Stimulated activated naive CD8-positive, alpha-beta T cell treated with anti-CD3 and anti-CD28 coated beads, Interleukin-15, Interleukin-2, amounts not matched to agents 100 ng/mL and 50 ng/mL, for 24 hours (primary cell): Measurements from ENCODE around the gene FAM114A1.

Experiments used
- H3K27ac Mint-ChIP-seq: one replicate; pipeline ENCODE4 v1.8.0; 2021; ENCODE audit warnings: mild to moderate bottlenecking, mixed read lengths
- H3K27me3 Mint-ChIP-seq: one replicate; pipeline ENCODE4 v1.8.0; 2021; ENCODE audit warnings: mixed read lengths
- H3K36me3 Mint-ChIP-seq: one replicate; pipeline ENCODE4 v1.8.0; 2021; ENCODE audit warnings: low read depth, mixed read lengths
- H3K4me1 Mint-ChIP-seq: one replicate; pipeline ENCODE4 v1.8.0; 2021; ENCODE audit warnings: low read depth, mixed read lengths
- H3K4me3 Mint-ChIP-seq: one replicate; pipeline ENCODE4 v1.8.0; 2021; ENCODE audit warnings: mild to moderate bottlenecking, mixed read lengths
- H3K9me3 Mint-ChIP-seq: one replicate; pipeline ENCODE4 v1.8.0; 2021; ENCODE audit warnings: mixed read lengths

Gene FAM114A1

GRCh38 chr4:38870098-38870808 lies 2.6 kb downstream of the FAM114A1 start:
- H3K27me3 Mint-ChIP-seq, result peaks cover 13% of the 10 kb centered on the region
- H3K4me3 Mint-ChIP-seq, result no peak overlapping the region
- peaks cover 6% of the 10 kb centered on the region for H3K4me1 Mint-ChIP-seq

GRCh38 chr4:38871593-38871992 lies 4.0 kb downstream of the FAM114A1 start:
- H3K9me3 Mint-ChIP-seq, result no peaks in the 10 kb centered on the region
- no peak overlapping the region for H3K27ac Mint-ChIP-seq
- H3K27me3 Mint-ChIP-seq, result peaks cover 15% of the 10 kb centered on the region
- H3K4me1 Mint-ChIP-seq, result no peaks in the 10 kb centered on the region
- H3K4me3 Mint-ChIP-seq, result no peak overlapping the region
- H3K36me3 Mint-ChIP-seq, result no peaks in the 10 kb centered on the region

More at GRCh38 chr4:38870098-38870808, 2.6 kb downstream of the FAM114A1 start:
- no peaks in the 10 kb centered on the region for H3K36me3 Mint-ChIP-seq
- no peaks in the 10 kb centered on the region for H3K9me3 Mint-ChIP-seq
- no peak overlapping the region for H3K27ac Mint-ChIP-seq

- Mint-ChIP-seq H3K4me1 (no peaks in the 10 kb centered on the region), H3K36me3 (no peaks in the 10 kb centered on the region), H3K27me3 (peaks cover 15% of the 10 kb centered on the region), H3K27ac (no peak overlapping the region), H3K9me3 (no peaks in the 10 kb centered on the region), H3K4me3 (no peak overlapping the region)
These were observed 5.0 kb downstream of the FAM114A1 start for GRCh38 chr4:38872620-38873019.

GRCh38 chr4:38873290-38873944 lies 5.8 kb downstream of the FAM114A1 start:
- no peaks in the 10 kb centered on the region for H3K4me1 Mint-ChIP-seq
- H3K27ac Mint-ChIP-seq, result no peak overlapping the region
- H3K36me3 Mint-ChIP-seq, result no peaks in the 10 kb centered on the region
- H3K4me3 Mint-ChIP-seq, result no peak overlapping the region
- peaks cover 13% of the 10 kb centered on the region for H3K27me3 Mint-ChIP-seq
- no peaks in the 10 kb centered on the region for H3K9me3 Mint-ChIP-seq

- Mint-ChIP-seq H3K9me3 (no peaks in the 10 kb centered on the region), H3K27ac (no peak overlapping the region), H3K4me1 (no peaks in the 10 kb centered on the region), H3K4me3 (no peak overlapping the region), H3K27me3 (peaks cover 5% of the 10 kb centered on the region), H3K36me3 (no peaks in the 10 kb centered on the region)
These were observed 9.0 kb downstream of the FAM114A1 start for GRCh38 chr4:38876636-38877035.

- Mint-ChIP-seq H3K27ac (no peak overlapping the region), H3K36me3 (no peaks in the 10 kb centered on the region), H3K9me3 (no peaks in the 10 kb centered on the region), H3K4me1 (peaks cover 12% of the 10 kb centered on the region), H3K4me3 (no peak overlapping the region), H3K27me3 (no peaks in the 10 kb centered on the region)
These were observed 16.6 kb downstream of the FAM114A1 start for GRCh38 chr4:38884254-38884653.

GRCh38 chr4:38889143-38889542 lies 21.5 kb downstream of the FAM114A1 start:
- Mint-ChIP-seq H3K27me3 (no peaks in the 10 kb centered on the region), H3K4me1 (peaks cover 35% of the 10 kb centered on the region), H3K9me3 (peaks cover 3% of the 10 kb centered on the region), H3K4me3 (peak overlapping the region; percentile 35), H3K27ac (peak overlapping the region; percentile 92), H3K36me3 (no peaks in the 10 kb centered on the region)

- Mint-ChIP-seq H3K27ac (no peak overlapping the region), H3K27me3 (no peaks in the 10 kb centered on the region), H3K36me3 (no peaks in the 10 kb centered on the region)
These were observed 23.7 kb downstream of the FAM114A1 start for GRCh38 chr4:38891051-38891983.

GRCh38 chr4:38894322-38894982 lies 26.8 kb downstream of the FAM114A1 start:
- H3K27me3 Mint-ChIP-seq, result no peaks in the 10 kb centered on the region
- peaks cover 42% of the 10 kb centered on the region for H3K4me1 Mint-ChIP-seq
- no peaks in the 10 kb centered on the region for H3K36me3 Mint-ChIP-seq
- H3K27ac Mint-ChIP-seq, result no peak overlapping the region
- H3K9me3 Mint-ChIP-seq, result peaks cover 3% of the 10 kb centered on the region
- H3K4me3 Mint-ChIP-seq, result no peak overlapping the region

More at GRCh38 chr4:38891051-38891983, 23.7 kb downstream of the FAM114A1 start:
- Mint-ChIP-seq H3K4me1 (peaks cover 44% of the 10 kb centered on the region), H3K4me3 (no peak overlapping the region), H3K9me3 (peaks cover 3% of the 10 kb centered on the region)

- H3K27me3 Mint-ChIP-seq, result peaks cover 2% of the 10 kb centered on the region
- H3K4me1 Mint-ChIP-seq, result peaks cover 23% of the 10 kb centered on the region
- no peak overlapping the region for H3K27ac Mint-ChIP-seq
- no peak overlapping the region for H3K4me3 Mint-ChIP-seq
- no peaks in the 10 kb centered on the region for H3K9me3 Mint-ChIP-seq
- no peaks in the 10 kb centered on the region for H3K36me3 Mint-ChIP-seq
These were observed 29.3 kb downstream of the FAM114A1 start for GRCh38 chr4:38896940-38897339.

- no peaks in the 10 kb centered on the region for H3K9me3 Mint-ChIP-seq
- H3K36me3 Mint-ChIP-seq, result no peaks in the 10 kb centered on the region
- no peak overlapping the region for H3K27ac Mint-ChIP-seq
- peaks cover 2% of the 10 kb centered on the region for H3K27me3 Mint-ChIP-seq
- H3K4me1 Mint-ChIP-seq, result peaks cover 23% of the 10 kb centered on the region
- H3K4me3 Mint-ChIP-seq, result no peak overlapping the region
These were observed 30.6 kb downstream of the FAM114A1 start for GRCh38 chr4:38898245-38898644.

GRCh38 chr4:38902221-38902620 lies 34.6 kb downstream of the FAM114A1 start:
- Mint-ChIP-seq H3K36me3 (no peaks in the 10 kb centered on the region), H3K4me3 (no peak overlapping the region), H3K9me3 (no peaks in the 10 kb centered on the region)

GRCh38 chr4:38902695-38903094 lies 35.1 kb downstream of the FAM114A1 start:
- H3K9me3 Mint-ChIP-seq, result no peaks in the 10 kb centered on the region
- H3K36me3 Mint-ChIP-seq, result no peaks in the 10 kb centered on the region
- no peak overlapping the region for H3K4me3 Mint-ChIP-seq
- no peak overlapping the region for H3K27ac Mint-ChIP-seq
- peaks cover 2% of the 10 kb centered on the region for H3K27me3 Mint-ChIP-seq
- no peaks in the 10 kb centered on the region for H3K4me1 Mint-ChIP-seq

More at GRCh38 chr4:38902221-38902620, 34.6 kb downstream of the FAM114A1 start:
- peaks cover 2% of the 10 kb centered on the region for H3K27me3 Mint-ChIP-seq
- no peak overlapping the region for H3K27ac Mint-ChIP-seq
- H3K4me1 Mint-ChIP-seq, result no peaks in the 10 kb centered on the region

- Mint-ChIP-seq H3K36me3 (no peaks in the 10 kb centered on the region), H3K4me3 (no peak overlapping the region), H3K27me3 (peaks cover 2% of the 10 kb centered on the region), H3K27ac (no peak overlapping the region), H3K9me3 (no peaks in the 10 kb centered on the region), H3K4me1 (no peaks in the 10 kb centered on the region)
These were observed 36.6 kb downstream of the FAM114A1 start for GRCh38 chr4:38904090-38904666.
